ENCODE measurements around the gene PEX11B.

DNA sequence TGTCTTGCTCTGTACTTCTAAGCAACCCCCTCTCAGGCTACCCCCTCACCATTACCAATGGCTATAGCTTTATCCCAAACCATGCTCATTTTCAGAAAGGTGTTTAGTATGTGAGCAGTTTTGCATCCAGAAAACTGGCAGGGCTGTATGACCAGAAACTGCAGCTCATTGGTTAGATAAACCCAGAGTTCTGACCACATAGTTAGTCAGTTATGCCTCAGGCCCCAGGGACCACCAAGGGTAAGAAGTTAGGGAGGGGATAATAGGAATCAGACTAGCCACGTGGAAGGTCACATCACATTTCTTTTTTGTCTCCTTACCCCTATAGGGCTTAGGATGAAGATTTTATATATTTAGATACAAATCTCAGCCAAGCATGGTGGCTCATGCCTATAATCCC is 9.9 kb downstream of the PEX11B start:
- TF ChIP-seq, protein P1, sequence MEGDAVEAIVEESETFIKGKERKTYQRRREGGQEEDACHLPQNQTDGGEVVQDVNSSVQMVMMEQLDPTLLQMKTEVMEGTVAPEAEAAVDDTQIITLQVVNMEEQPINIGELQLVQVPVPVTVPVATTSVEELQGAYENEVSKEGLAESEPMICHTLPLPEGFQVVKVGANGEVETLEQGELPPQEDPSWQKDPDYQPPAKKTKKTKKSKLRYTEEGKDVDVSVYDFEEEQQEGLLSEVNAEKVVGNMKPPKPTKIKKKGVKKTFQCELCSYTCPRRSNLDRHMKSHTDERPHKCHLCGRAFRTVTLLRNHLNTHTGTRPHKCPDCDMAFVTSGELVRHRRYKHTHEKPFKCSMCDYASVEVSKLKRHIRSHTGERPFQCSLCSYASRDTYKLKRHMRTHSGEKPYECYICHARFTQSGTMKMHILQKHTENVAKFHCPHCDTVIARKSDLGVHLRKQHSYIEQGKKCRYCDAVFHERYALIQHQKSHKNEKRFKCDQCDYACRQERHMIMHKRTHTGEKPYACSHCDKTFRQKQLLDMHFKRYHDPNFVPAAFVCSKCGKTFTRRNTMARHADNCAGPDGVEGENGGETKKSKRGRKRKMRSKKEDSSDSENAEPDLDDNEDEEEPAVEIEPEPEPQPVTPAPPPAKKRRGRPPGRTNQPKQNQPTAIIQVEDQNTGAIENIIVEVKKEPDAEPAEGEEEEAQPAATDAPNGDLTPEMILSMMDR (IDR thresholded peaks at IDR 0.05): no peak
- TF ChIP-seq POLR2A (IDR thresholded peaks at IDR 0.05) (no peak), POLR2AphosphoS5 (IDR thresholded peaks at IDR 0.05) (no peak)
